ENCODE measurements around the gene NDFIP1.

GRCh38 chr5:142175039-142175438, 66.5 kb downstream of the NDFIP1 start:
- no peak for TF ChIP-seq CTCF (conservative IDR thresholded peaks at IDR 0.05 in 1 of 2, IDR thresholded peaks at IDR 0.05 in 1 of 2; ENCODE audit: low read depth in 1 of 2, low read length in 2 of 2)
- no peak for TF ChIP-seq EZH2 (IDR thresholded peaks at IDR 0.05; ENCODE audit: low read length, missing control alignments)
